ENCODE measurements around the gene CHKB. TPM values are rescaled to one million over a fixed set of nuclear protein-coding genes. Genes with fewer than 3 reads are reported as not detected.

The CHKB gene
- total and polyA plus RNA-seq, 10 of the 15 experiments (the other 5 are each of a cell fraction or from before 2014, with no cell fraction given), result 10.0 to 93.9 (median 57.0) TPM

DNA sequence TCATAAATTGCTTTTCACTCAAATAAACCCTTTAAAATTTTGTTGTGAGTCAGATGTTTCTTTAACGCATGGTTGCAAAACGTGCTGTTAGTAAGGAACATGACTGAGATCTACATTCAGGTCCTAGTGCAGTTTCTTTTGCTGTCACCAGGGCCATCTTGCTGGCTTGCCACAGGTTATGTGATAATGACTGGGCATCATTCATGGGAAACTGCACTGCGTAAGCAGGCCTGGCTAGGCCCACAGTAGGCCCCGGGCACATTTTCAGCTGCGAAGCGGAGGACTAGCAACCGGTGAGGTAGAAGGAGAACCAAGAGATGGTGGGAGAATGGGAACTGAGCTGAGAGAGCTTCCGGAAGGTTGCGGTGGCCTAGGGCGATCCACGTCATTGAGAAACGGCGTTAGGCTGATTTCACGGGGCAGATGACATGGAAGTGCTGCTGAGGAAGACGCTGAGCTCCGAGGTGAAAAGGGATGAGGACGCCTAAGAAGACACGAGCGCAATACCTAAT, 40.2 kb downstream of the CHKB start (continued):
- TF ChIP-seq, protein P1, sequence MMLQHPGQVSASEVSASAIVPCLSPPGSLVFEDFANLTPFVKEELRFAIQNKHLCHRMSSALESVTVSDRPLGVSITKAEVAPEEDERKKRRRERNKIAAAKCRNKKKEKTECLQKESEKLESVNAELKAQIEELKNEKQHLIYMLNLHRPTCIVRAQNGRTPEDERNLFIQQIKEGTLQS (IDR thresholded peaks at IDR 0.05; ENCODE audit: borderline replicate concordance, extremely low read depth, low read depth, low read length), result no peak
- TF ChIP-seq KAT2A (conservative IDR thresholded peaks at IDR 0.05; ENCODE audit: control insufficient read depth, low read depth, low read length) (no peak), RCOR1 (conservative IDR thresholded peaks at IDR 0.05; ENCODE audit: low read depth, low read length) (no peak), EP300 (IDR thresholded peaks at IDR 0.05; ENCODE audit: borderline replicate concordance in 1 of 2, control insufficient read depth in 1 of 2, low read depth in 2 of 2, low read length in 2 of 2) (peak; percentile 65 to 74; a peak in 3 of 4 replicates), FOXK2 (IDR thresholded peaks at IDR 0.05) (no peak), SPI1 (IDR thresholded peaks at IDR 0.05; ENCODE audit: borderline replicate concordance, insufficient read depth, low read depth, low read length) (peak; percentile 69; the same call in 1 of the 2 replicates), BMI1 (IDR thresholded peaks at IDR 0.05; ENCODE audit: borderline replicate concordance) (peak; percentile 60; the same call in 1 of the 2 replicates), NFIC (IDR thresholded peaks at IDR 0.05; ENCODE audit: low read depth, low read length) (peak; percentile 71), JUNB (IDR thresholded peaks at IDR 0.05) (peak; percentile 90), IKZF2 (IDR thresholded peaks at IDR 0.05) (peak; percentile 78 to 91), NFYA (IDR thresholded peaks at IDR 0.05; ENCODE audit: borderline replicate concordance, low read depth, low read length) (no peak), MTA3 (IDR thresholded peaks at IDR 0.05; ENCODE audit: borderline replicate concordance, low read length) (peak; percentile 75; the same call in 1 of the 2 replicates), CREM (IDR thresholded peaks at IDR 0.05; ENCODE audit: low read depth) (peak; percentile 83), IRF4 (IDR thresholded peaks at IDR 0.05; ENCODE audit: low read depth, low read length) (peak; percentile 66), ZNF24 (IDR thresholded peaks at IDR 0.05) (peak; percentile 37; the same call in 1 of the 2 replicates), SMARCA5 (IDR thresholded peaks at IDR 0.05) (0 out of 2 replicates have a peak, but pooled peaks have one; percentile 22), TBL1XR1 (IDR thresholded peaks at IDR 0.05; ENCODE audit: low read depth, low read length) (peak; percentile 60; the same call in 1 of the 2 replicates), TARDBP (IDR thresholded peaks at IDR 0.05; ENCODE audit: borderline replicate concordance) (no peak), SMAD1 (IDR thresholded peaks at IDR 0.05; ENCODE audit: low read depth, partially characterized antibody) (peak; percentile 70), EED (IDR thresholded peaks at IDR 0.05; ENCODE audit: low read depth) (peak; percentile 86)
- TF ChIP-seq, protein P2, sequence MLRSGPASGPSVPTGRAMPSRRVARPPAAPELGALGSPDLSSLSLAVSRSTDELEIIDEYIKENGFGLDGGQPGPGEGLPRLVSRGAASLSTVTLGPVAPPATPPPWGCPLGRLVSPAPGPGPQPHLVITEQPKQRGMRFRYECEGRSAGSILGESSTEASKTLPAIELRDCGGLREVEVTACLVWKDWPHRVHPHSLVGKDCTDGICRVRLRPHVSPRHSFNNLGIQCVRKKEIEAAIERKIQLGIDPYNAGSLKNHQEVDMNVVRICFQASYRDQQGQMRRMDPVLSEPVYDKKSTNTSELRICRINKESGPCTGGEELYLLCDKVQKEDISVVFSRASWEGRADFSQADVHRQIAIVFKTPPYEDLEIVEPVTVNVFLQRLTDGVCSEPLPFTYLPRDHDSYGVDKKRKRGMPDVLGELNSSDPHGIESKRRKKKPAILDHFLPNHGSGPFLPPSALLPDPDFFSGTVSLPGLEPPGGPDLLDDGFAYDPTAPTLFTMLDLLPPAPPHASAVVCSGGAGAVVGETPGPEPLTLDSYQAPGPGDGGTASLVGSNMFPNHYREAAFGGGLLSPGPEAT (IDR thresholded peaks at IDR 0.05; ENCODE audit: low read depth), result peak; percentile 55; the same call in 1 of the 2 replicates
- TF ChIP-seq, protein P3, sequence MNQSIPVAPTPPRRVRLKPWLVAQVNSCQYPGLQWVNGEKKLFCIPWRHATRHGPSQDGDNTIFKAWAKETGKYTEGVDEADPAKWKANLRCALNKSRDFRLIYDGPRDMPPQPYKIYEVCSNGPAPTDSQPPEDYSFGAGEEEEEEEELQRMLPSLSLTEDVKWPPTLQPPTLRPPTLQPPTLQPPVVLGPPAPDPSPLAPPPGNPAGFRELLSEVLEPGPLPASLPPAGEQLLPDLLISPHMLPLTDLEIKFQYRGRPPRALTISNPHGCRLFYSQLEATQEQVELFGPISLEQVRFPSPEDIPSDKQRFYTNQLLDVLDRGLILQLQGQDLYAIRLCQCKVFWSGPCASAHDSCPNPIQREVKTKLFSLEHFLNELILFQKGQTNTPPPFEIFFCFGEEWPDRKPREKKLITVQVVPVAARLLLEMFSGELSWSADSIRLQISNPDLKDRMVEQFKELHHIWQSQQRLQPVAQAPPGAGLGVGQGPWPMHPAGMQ (IDR thresholded peaks at IDR 0.05; ENCODE audit: borderline replicate concordance), result no peak
- TF ChIP-seq, protein P4, sequence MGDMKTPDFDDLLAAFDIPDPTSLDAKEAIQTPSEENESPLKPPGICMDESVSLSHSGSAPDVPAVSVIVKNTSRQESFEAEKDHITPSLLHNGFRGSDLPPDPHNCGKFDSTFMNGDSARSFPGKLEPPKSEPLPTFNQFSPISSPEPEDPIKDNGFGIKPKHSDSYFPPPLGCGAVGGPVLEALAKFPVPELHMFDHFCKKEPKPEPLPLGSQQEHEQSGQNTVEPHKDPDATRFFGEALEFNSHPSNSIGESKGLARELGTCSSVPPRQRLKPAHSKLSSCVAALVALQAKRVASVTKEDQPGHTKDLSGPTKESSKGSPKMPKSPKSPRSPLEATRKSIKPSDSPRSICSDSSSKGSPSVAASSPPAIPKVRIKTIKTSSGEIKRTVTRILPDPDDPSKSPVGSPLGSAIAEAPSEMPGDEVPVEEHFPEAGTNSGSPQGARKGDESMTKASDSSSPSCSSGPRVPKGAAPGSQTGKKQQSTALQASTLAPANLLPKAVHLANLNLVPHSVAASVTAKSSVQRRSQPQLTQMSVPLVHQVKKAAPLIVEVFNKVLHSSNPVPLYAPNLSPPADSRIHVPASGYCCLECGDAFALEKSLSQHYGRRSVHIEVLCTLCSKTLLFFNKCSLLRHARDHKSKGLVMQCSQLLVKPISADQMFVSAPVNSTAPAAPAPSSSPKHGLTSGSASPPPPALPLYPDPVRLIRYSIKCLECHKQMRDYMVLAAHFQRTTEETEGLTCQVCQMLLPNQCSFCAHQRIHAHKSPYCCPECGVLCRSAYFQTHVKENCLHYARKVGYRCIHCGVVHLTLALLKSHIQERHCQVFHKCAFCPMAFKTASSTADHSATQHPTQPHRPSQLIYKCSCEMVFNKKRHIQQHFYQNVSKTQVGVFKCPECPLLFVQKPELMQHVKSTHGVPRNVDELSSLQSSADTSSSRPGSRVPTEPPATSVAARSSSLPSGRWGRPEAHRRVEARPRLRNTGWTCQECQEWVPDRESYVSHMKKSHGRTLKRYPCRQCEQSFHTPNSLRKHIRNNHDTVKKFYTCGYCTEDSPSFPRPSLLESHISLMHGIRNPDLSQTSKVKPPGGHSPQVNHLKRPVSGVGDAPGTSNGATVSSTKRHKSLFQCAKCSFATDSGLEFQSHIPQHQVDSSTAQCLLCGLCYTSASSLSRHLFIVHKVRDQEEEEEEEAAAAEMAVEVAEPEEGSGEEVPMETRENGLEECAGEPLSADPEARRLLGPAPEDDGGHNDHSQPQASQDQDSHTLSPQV (IDR thresholded peaks at IDR 0.05), result peak; percentile 95

Data from GM12878 (cell line).